ENCODE results near the gene MED22.

The MED22 gene

GRCh38 chr9:133374612-133375115 lies 26.7 kb upstream of the MED22 start:
- no peak overlapping the region for H3K27ac ChIP-seq (ENCODE audit: extremely low read depth, low read depth, low read length)
- H3K4me3 ChIP-seq (ENCODE audit: low read depth, low read length): peak overlapping the region; percentile 57
- H3K36me3 ChIP-seq (ENCODE audit: control insufficient read depth in 2 of 2, insufficient read depth in 1 of 2, low read length in 2 of 2): peaks cover 7 to 38% of the 10 kb centered on the region in 2 experiments; a peak in 2 of 3 replicates
- POLR2A ChIA-PET: interaction anchor here (0.9 to 3.9 kb wide), 7 partner anchors 9 to 110 kb away, joined by 3 to 18 read pairs (median 3); partner anchors contain the start of genes MED22, RPL7A, SURF1 and SURF2
- H3K9me3 ChIP-seq (ENCODE audit: control insufficient read depth, insufficient read depth, low read depth, low read length): no peaks in the 10 kb centered on the region
- CTCF ChIA-PET: interaction anchor here (0.6 to 2.4 kb wide), 9 partner anchors 11 to 1362 kb away, joined by 3 to 8 read pairs (median 3); partner anchors contain the start of genes SURF1 and SURF2
- no peak for TF ChIP-seq ZNF426 (tag by site-specific recombination; IDR thresholded peaks at IDR 0.05)
- no peak for TF ChIP-seq ZNF558 (tag by site-specific recombination; IDR thresholded peaks at IDR 0.05)
- TF ChIP-seq OVOL3 (tag by site-specific recombination; IDR thresholded peaks at IDR 0.05): no peak
- 0 out of 2 replicates have a peak, but pooled peaks have one; percentile 24 for TF ChIP-seq ZNF664 (tag by site-specific recombination; IDR thresholded peaks at IDR 0.05)
- no peak for TF ChIP-seq ZNF48 (tag by site-specific recombination; IDR thresholded peaks at IDR 0.05)
- TF ChIP-seq ZNF341 (tag by site-specific recombination; IDR thresholded peaks at IDR 0.05; ENCODE audit: low read depth): no peak
- no peak for TF ChIP-seq PRDM2 (tag by site-specific recombination; IDR thresholded peaks at IDR 0.05; ENCODE audit: borderline replicate concordance)
- TF ChIP-seq ZNF704 (tag by site-specific recombination; IDR thresholded peaks at IDR 0.05): no peak
- peak; percentile 38; the same call in 1 of the 2 replicates for TF ChIP-seq ZEB2 (tag by site-specific recombination; IDR thresholded peaks at IDR 0.05)
- TF ChIP-seq ZNF549 (tag by site-specific recombination; IDR thresholded peaks at IDR 0.05): no peak
- TF ChIP-seq GLIS1 (tag by site-specific recombination; IDR thresholded peaks at IDR 0.05): peak; percentile 40; the same call in 1 of the 2 replicates
- TF ChIP-seq ZNF223 (tag by site-specific recombination; IDR thresholded peaks at IDR 0.05): no peak
- H3K4me1 ChIP-seq (ENCODE audit: control insufficient read depth, insufficient read depth, low read length): peaks cover 5% of the 10 kb centered on the region

- POLR2A ChIA-PET: interaction anchor here (1.1 to 3.9 kb wide), 7 partner anchors 7 to 87 kb away, joined by 4 to 24 read pairs (median 11); partner anchors contain the start of genes CACFD1, MED22, RPL7A and SURF1
- TF ChIP-seq ZNF747 (tag by site-specific recombination; IDR thresholded peaks at IDR 0.05): no peak
- TF ChIP-seq SCRT1 (tag by site-specific recombination; IDR thresholded peaks at IDR 0.05; ENCODE audit: borderline replicate concordance): no peak
- no peak for TF ChIP-seq ZBTB26 (tag by site-specific recombination; optimal IDR thresholded peaks at IDR 0.05)
- TF ChIP-seq SP3 (tag by site-specific recombination; IDR thresholded peaks at IDR 0.05): no peak
- no peak for TF ChIP-seq ZNF423 (tag by site-specific recombination; IDR thresholded peaks at IDR 0.05)
- TF ChIP-seq ZNF350 (tag by site-specific recombination; IDR thresholded peaks at IDR 0.05): no peak
- TF ChIP-seq ZNF692 (tag by site-specific recombination; IDR thresholded peaks at IDR 0.05): no peak
- TF ChIP-seq ZNF37A (tag by site-specific recombination; IDR thresholded peaks at IDR 0.05): no peak
- peaks cover 7 to 57% of the 10 kb centered on the region in 2 experiments; a peak in 2 of 3 replicates for H3K36me3 ChIP-seq (ENCODE audit: control insufficient read depth in 2 of 2, insufficient read depth in 1 of 2, low read length in 2 of 2)
- CTCF ChIA-PET: interaction anchor here (0.6 to 2.4 kb wide), 4 partner anchors 13 to 221 kb away, joined by 3 to 9 read pairs (median 6); no protein-coding TSS in a partner anchor
- H3K9me3 ChIP-seq (ENCODE audit: control insufficient read depth, insufficient read depth, low read depth, low read length): no peaks in the 10 kb centered on the region
- no peak overlapping the region for H3K27ac ChIP-seq (ENCODE audit: extremely low read depth, low read depth, low read length)
- no peak overlapping the region for H3K4me3 ChIP-seq (ENCODE audit: low read depth, low read length)
- H3K4me1 ChIP-seq (ENCODE audit: control insufficient read depth, insufficient read depth, low read length): no peaks in the 10 kb centered on the region; the same call in 1 of the 2 replicates
Observed at GRCh38 chr9:133372144-133372543, 24.2 kb upstream of the MED22 start.

Measured in HEK293 (cell line).